RWPE1 (cell line): ENCODE data around the gene RBM47.

ENCODE experiments used
- CTCF ChIA-PET: fragments of 350-600 bp; sonication (Branson Sonifier 250); formaldehyde crosslinking; extraction: SDS; loops from one replicate; lab custom pipeline; 2021; lab: Yijun Ruan, JAX
- POLR2A ChIA-PET: fragments of 400-600 bp; formaldehyde crosslinking; extraction: SDS; loops from one replicate; lab custom pipeline; 2020; ENCODE audit warnings: antibody characterized with exemption; ENCODE audit not compliant: low non-redundant PET; lab: Yijun Ruan, JAX
- DNase-seq: peaks from one replicate; pipeline ENCODE4 v3.0.0; 2012; ENCODE audit warnings: low spot score
- H3K27ac ChIP-seq: fragments of 450-650 bp; 2 replicates; pipeline ENCODE4 v1.5.1; 2017
- CTCF ChIP-seq: fragments of 450-650 bp; conservative IDR thresholded peaks from 2 replicates; pipeline ENCODE4 v1.5.1; 2017; ENCODE audit warnings: low read depth, mild to moderate bottlenecking

RBM47 gene

GRCh38 chr4:40608628-40609027, 21.0 kb downstream of the RBM47 start:
- ChIA-PET POLR2A (interaction anchor here (0.7 kb wide), 1 partner anchor 43 kb away, joined by 4 read pairs; no protein-coding TSS in a partner anchor), CTCF (interaction anchor here (0.6 kb wide), 1 partner anchor 144 kb away, joined by 5 read pairs; no protein-coding TSS in a partner anchor)
- no peak for DNase-seq
- H3K27ac ChIP-seq, result no peak overlapping the region
- TF ChIP-seq CTCF, result no peak

GRCh38 chr4:40607221-40607620, 22.4 kb downstream of the RBM47 start:
- H3K27ac ChIP-seq, result no peak overlapping the region
- no peak for DNase-seq
- no peak for TF ChIP-seq CTCF
- POLR2A ChIA-PET, result no interaction called here
- CTCF ChIA-PET, result interaction anchor here (0.6 kb wide), 1 partner anchor 112 kb away, joined by 3 read pairs; no protein-coding TSS in a partner anchor

- DNase-seq, result no peak
- ChIA-PET CTCF (interaction anchor here (0.8 kb wide), 1 partner anchor 319 kb away, joined by 4 read pairs; no protein-coding TSS in a partner anchor), POLR2A (no interaction called here)
- TF ChIP-seq CTCF, result no peak
- H3K27ac ChIP-seq, result no peak overlapping the region
Observed at GRCh38 chr4:40606239-40606767, 23.4 kb downstream of the RBM47 start.

GRCh38 chr4:40603281-40603680, 26.4 kb downstream of the RBM47 start:
- TF ChIP-seq CTCF, result no peak
- no peak overlapping the region for H3K27ac ChIP-seq
- no peak for DNase-seq
- ChIA-PET POLR2A (no interaction called here), CTCF (no interaction called here)

- POLR2A ChIA-PET, result no interaction called here
- no peak overlapping the region for H3K27ac ChIP-seq
- no peak for TF ChIP-seq CTCF
- CTCF ChIA-PET, result interaction anchor here (1.1 kb wide), 1 partner anchor 29 kb away, joined by 4 read pairs; no protein-coding TSS in a partner anchor
- no peak for DNase-seq
Observed at GRCh38 chr4:40601641-40602040, 28.0 kb downstream of the RBM47 start.

GRCh38 chr4:40600850-40601249, 28.8 kb downstream of the RBM47 start:
- H3K27ac ChIP-seq, result no peak overlapping the region
- no peak for TF ChIP-seq CTCF
- DNase-seq, result no peak
- POLR2A ChIA-PET, result no interaction called here
- CTCF ChIA-PET, result interaction anchor here (1.1 kb wide), 1 partner anchor 30 kb away, joined by 4 read pairs; no protein-coding TSS in a partner anchor
